ENCODE data around the gene COL4A1.

- TF ChIP-seq SIN3A (IDR thresholded peaks at IDR 0.05; ENCODE audit: borderline replicate concordance, insufficient read depth, low read length) = no peak
- no peak for TF ChIP-seq TAF1 (IDR thresholded peaks at IDR 0.05; ENCODE audit: borderline replicate concordance, insufficient read depth, low read length)
Observed at GRCh38 chr13:110102053-110102452, 204.9 kb downstream of the COL4A1 start.
